T-cell (primary cell): ENCODE data around the gene TYMS. TPM values are rescaled to one million over a fixed set of nuclear protein-coding genes. Genes with fewer than 3 reads are reported as not detected.
A peak's percentile ranks its signal among the peaks of the same experiment; 100 is the strongest.

Source experiments
- ATAC-seq, 4 experiments: fragments of 200-7000 bp in 3 of 4; fragments of 150-1000 bp in 1 of 4; cut with Tn5 transposase; replicated peaks in 1 of 4; 1 replicate in 3 of 4; 2 replicates in 1 of 4; pipeline ENCODE4 v1.10.0; 2021; ENCODE audit warnings: moderate library complexity in 3 of 4, mild to moderate bottlenecking in 2 of 4, moderate number of reproducible peaks in 1 of 4
- CTCF ChIA-PET, 2 donors: fragments of 300-600 bp; sonication (Branson Sonifier 250); formaldehyde crosslinking; loops; one replicate each; lab custom pipeline; 2022; ENCODE audit warnings: antibody characterized with exemption in 2 of 2; lab: Charles Lee
- POLR2A ChIA-PET, 2 donors: fragments of 300-600 bp; sonication (Branson Sonifier 250); formaldehyde crosslinking; loops; one replicate each; lab custom pipeline; 2022; ENCODE audit warnings: antibody characterized with exemption in 2 of 2; lab: Charles Lee
- DNase-seq, 35 experiments: peaks; one replicate each; pipeline versions ENCODE4 v3.0.0 to v3.0.0-alpha.2; 2013 to 2023
- H3K27ac ChIP-seq: one replicate; pipeline ENCODE4 v1.5.1; 2013; ENCODE audit warnings: low read length
- H3K27me3 ChIP-seq, 2 experiments: replicated peaks in 1 of 2; 1 replicate in 1 of 2; 2 replicates in 1 of 2; pipeline versions ENCODE4 v1.6.1 to v1.7.0; 2013; ENCODE audit warnings: low read length in 1 of 2, mixed read lengths in 1 of 2; ENCODE audit not compliant: control insufficient read depth in 2 of 2, insufficient read depth in 2 of 2; ENCODE audit errors: extremely low read depth in 1 of 2
- H3K36me3 ChIP-seq, 2 donors: 1 replicate in 1 of 2; 2 replicates in 1 of 2; pipeline versions ENCODE4 v1.6.1 to v1.7.0; 2013; ENCODE audit warnings: low read length in 1 of 2; ENCODE audit not compliant: control insufficient read depth in 2 of 2, insufficient read depth in 1 of 2; ENCODE audit errors: extremely low read depth in 1 of 2
- H3K4me1 ChIP-seq, 2 experiments: 1 replicate in 1 of 2; 2 replicates in 1 of 2; pipeline versions ENCODE4 v1.6.1 to v1.7.0; 2013; ENCODE audit warnings: low read length in 2 of 2, mixed read lengths in 1 of 2; ENCODE audit not compliant: insufficient read depth in 2 of 2, control insufficient read depth in 1 of 2; ENCODE audit errors: extremely low read depth in 1 of 2
- H3K4me3 ChIP-seq, 2 donors: 1 replicate in 1 of 2; 2 replicates in 1 of 2; pipeline versions ENCODE4 v1.5.1 to v1.7.0; 2013; ENCODE audit warnings: mild to moderate bottlenecking in 2 of 2, low read length in 1 of 2, moderate library complexity in 1 of 2; ENCODE audit not compliant: control insufficient read depth in 1 of 2; ENCODE audit errors: extremely low read depth in 1 of 2
- H3K9me3 ChIP-seq: 2 replicates; pipeline ENCODE4 v1.7.0; 2013
- H3K27ac Mint-ChIP-seq, 2 donors: one replicate each; pipeline ENCODE4 v1.8.0; 2020 to 2021; ENCODE audit warnings: mild to moderate bottlenecking in 2 of 2, mixed read lengths in 2 of 2
- H3K27me3 Mint-ChIP-seq, 2 donors: one replicate each; pipeline ENCODE4 v1.8.0; 2021 to 2022; ENCODE audit warnings: mixed read lengths in 2 of 2
- H3K36me3 Mint-ChIP-seq: one replicate; pipeline ENCODE4 v1.8.0; 2021; ENCODE audit warnings: mixed read lengths
- H3K4me1 Mint-ChIP-seq, 3 donors: one replicate each; pipeline ENCODE4 v1.8.0; 2020 to 2022; ENCODE audit warnings: mixed read lengths in 3 of 3, mild to moderate bottlenecking in 1 of 3
- H3K4me3 Mint-ChIP-seq, 3 donors: one replicate each; pipeline ENCODE4 v1.8.0; 2020 to 2022; ENCODE audit warnings: mild to moderate bottlenecking in 3 of 3, mixed read lengths in 3 of 3, moderate library complexity in 3 of 3
- H3K9me3 Mint-ChIP-seq, 3 donors: one replicate each; pipeline ENCODE4 v1.8.0; 2020 to 2022; ENCODE audit warnings: mixed read lengths in 3 of 3
- WGBS: methylation state at CpG from one replicate; pipeline ENCODE4 v1.1.5; 2013; ENCODE audit warnings: missing lambda C conversion rate; ENCODE audit not compliant: insufficient coverage; 5-methylcytosine and 5-hydroxymethylcytosine counted together
- total RNA-seq, 35 experiments: library from RNA in 6 of 35; stranded (reverse) in 6 of 35; fragments of 120-200 nt in 1 of 35; gene quantifications; one replicate each; pipeline versions ENCODE4 v1.2.1 to v1.2.4 and lab custom pipeline; 2013 to 2026

Gene TYMS
- total RNA-seq, 5 donors from 2014 or later (not counting 1 experiment from before 2014, with no cell fraction given), result 1.8 to 9.7 (median 3.3) TPM

- H3K9me3 ChIP-seq, result no peaks in the 10 kb centered on the region
- no peaks in the 10 kb centered on the region for H3K36me3 ChIP-seq
Observed at GRCh38 chr18:623761-624620, 33.5 kb upstream of the TYMS start.

DNA sequence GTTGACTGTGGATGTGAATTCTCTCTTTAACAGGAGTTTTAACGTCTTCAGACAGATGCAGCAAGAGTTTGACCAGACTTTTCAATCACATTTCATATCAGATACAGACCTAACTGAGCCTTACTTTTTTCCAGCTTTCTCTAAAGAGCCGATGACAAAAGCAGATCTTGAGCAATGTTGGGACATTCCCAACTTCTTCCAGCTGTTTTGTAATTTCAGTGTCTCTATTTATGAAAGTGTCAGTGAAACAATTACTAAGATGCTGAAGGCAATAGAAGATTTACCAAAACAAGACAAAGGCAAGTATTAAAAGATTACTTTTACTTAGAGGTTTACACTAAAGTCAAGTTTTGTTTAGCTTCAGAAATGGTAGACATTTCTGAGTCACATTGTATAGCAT, 30.2 kb upstream of the TYMS start:
- Mint-ChIP-seq H3K9me3 (no peaks in the 10 kb centered on the region), H3K4me1 (peaks cover 0 to 2% (median 0%) of the 10 kb centered on the region in 3 donors), H3K4me3 (no peak overlapping the region), H3K36me3 (no peaks in the 10 kb centered on the region), H3K27ac (no peak overlapping the region), H3K27me3 (peaks cover 5 to 8% of the 10 kb centered on the region in 2 donors)
- DNase-seq, result no peak
- Histone ChIP-seq H3K9me3 (no peaks in the 10 kb centered on the region), H3K36me3 (no peaks in the 10 kb centered on the region), H3K4me1 (no peaks in the 10 kb centered on the region), H3K27ac (no peak overlapping the region), H3K4me3 (no peak overlapping the region), H3K27me3 (peaks cover 0 to 12% of the 10 kb centered on the region in 2 experiments)
- WGBS, result no CpG with 5 or more reads among the region's 2 CpGs
- ATAC-seq, result no peak
- ChIA-PET CTCF (interaction anchor here (0.9 to 4.7 kb wide), 5 partner anchors 9 to 212 kb away, joined by 3 to 54 read pairs (median 4); no protein-coding TSS in a partner anchor), POLR2A (interaction anchor here in 1 of 2 donors (0.7 kb wide), 1 partner anchor 313 kb away, joined by 3 read pairs; no protein-coding TSS in a partner anchor)

More at GRCh38 chr18:623761-624620, 33.5 kb upstream of the TYMS start:
- Histone ChIP-seq H3K4me1 (no peaks in the 10 kb centered on the region), H3K4me3 (no peak overlapping the region), H3K27ac (no peak overlapping the region), H3K27me3 (peaks cover 0 to 15% of the 10 kb centered on the region in 2 experiments)
- H3K4me3 Mint-ChIP-seq, result no peak overlapping the region
- ChIA-PET POLR2A (interaction anchor here in 1 of 2 donors (0.6 kb wide), 1 partner anchor 464 kb away, joined by 4 read pairs; no protein-coding TSS in a partner anchor), CTCF (interaction anchor here (0.6 to 4.7 kb wide), 15 partner anchors 11 to 220 kb away, joined by 3 to 54 read pairs (median 4); no protein-coding TSS in a partner anchor)
- peaks cover 0 to 2% (median 0%) of the 10 kb centered on the region in 3 donors for H3K4me1 Mint-ChIP-seq
- no peaks in the 10 kb centered on the region for H3K9me3 Mint-ChIP-seq
- DNase-seq, result peak in 31 of 35 experiments; percentile 9 to 71 (median 42)
- 40% methylated on average over 2 of the region's 11 CpGs for WGBS
- H3K27me3 Mint-ChIP-seq, result peaks cover 6 to 10% of the 10 kb centered on the region in 2 donors
- H3K27ac Mint-ChIP-seq, result no peak overlapping the region
- ATAC-seq, result peak in 3 of 4 experiments; percentile 43 to 66 (median 52)
- H3K36me3 Mint-ChIP-seq, result no peaks in the 10 kb centered on the region

GRCh38 chr18:629269-630150, 27.9 kb upstream of the TYMS start:
- ChIA-PET CTCF (no interaction called here), POLR2A (no interaction called here)
- no peaks in the 10 kb centered on the region for H3K9me3 ChIP-seq
- H3K27ac ChIP-seq, result no peak overlapping the region
- peaks cover 0 to 2% of the 10 kb centered on the region in 2 experiments for H3K27me3 ChIP-seq
- Mint-ChIP-seq H3K4me3 (no peak overlapping the region), H3K4me1 (no peaks in the 10 kb centered on the region), H3K9me3 (no peaks in the 10 kb centered on the region), H3K27me3 (peaks cover 7% of the 10 kb centered on the region in 2 donors), H3K27ac (no peak overlapping the region), H3K36me3 (no peaks in the 10 kb centered on the region)
- WGBS, result 0% methylated on average over 1 of the region's 6 CpGs
- H3K4me1 ChIP-seq, result no peaks in the 10 kb centered on the region
- ATAC-seq (no peak), DNase-seq (no peak)
- H3K4me3 ChIP-seq, result no peak overlapping the region
- no peaks in the 10 kb centered on the region for H3K36me3 ChIP-seq

DNA sequence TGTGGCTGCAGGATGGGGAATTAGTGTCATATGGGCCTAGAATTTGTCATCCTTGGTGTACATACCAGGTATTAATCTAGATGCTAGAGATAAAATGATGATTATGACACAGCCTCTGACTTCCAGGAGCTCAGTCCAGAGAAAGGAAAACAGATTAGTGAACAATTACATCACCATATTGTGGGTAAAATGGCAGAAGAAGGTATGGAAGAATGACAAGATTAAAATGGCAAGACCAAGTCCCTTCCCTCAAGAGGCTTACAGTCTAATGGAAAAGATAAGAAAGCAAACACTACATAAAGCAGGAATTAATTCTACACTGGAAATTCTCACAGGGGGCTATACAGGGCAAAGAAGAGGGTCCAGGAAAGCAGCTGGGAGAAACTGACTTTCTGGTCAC, 25.9 kb upstream of the TYMS start:
- ChIA-PET POLR2A (no interaction called here), CTCF (no interaction called here)
- Mint-ChIP-seq H3K4me3 (no peak overlapping the region), H3K4me1 (no peaks in the 10 kb centered on the region), H3K36me3 (no peaks in the 10 kb centered on the region), H3K9me3 (no peaks in the 10 kb centered on the region), H3K27ac (no peak overlapping the region), H3K27me3 (peaks cover 3 to 7% of the 10 kb centered on the region in 2 donors)
- no peaks in the 10 kb centered on the region for H3K36me3 ChIP-seq
- no peak overlapping the region for H3K4me3 ChIP-seq
- H3K9me3 ChIP-seq, result no peaks in the 10 kb centered on the region
- no peak for ATAC-seq
- H3K4me1 ChIP-seq, result no peaks in the 10 kb centered on the region
- no peaks in the 10 kb centered on the region for H3K27me3 ChIP-seq
- DNase-seq, result no peak
- H3K27ac ChIP-seq, result no peak overlapping the region

GRCh38 chr18:634551-635045, 22.9 kb upstream of the TYMS start:
- Mint-ChIP-seq H3K4me1 (no peaks in the 10 kb centered on the region), H3K27me3 (peaks cover 0 to 7% of the 10 kb centered on the region in 2 donors), H3K36me3 (no peaks in the 10 kb centered on the region), H3K9me3 (no peaks in the 10 kb centered on the region), H3K27ac (no peak overlapping the region), H3K4me3 (no peak overlapping the region)
- Histone ChIP-seq H3K9me3 (no peaks in the 10 kb centered on the region), H3K4me3 (no peak overlapping the region), H3K36me3 (no peaks in the 10 kb centered on the region), H3K27ac (no peak overlapping the region), H3K27me3 (no peaks in the 10 kb centered on the region), H3K4me1 (no peaks in the 10 kb centered on the region)
- no CpG with 5 or more reads among the region's 2 CpGs for WGBS
- ATAC-seq (no peak), DNase-seq (no peak)
- POLR2A ChIA-PET, result no interaction called here
- CTCF ChIA-PET, result interaction anchor here in 1 of 2 donors (0.6 kb wide), 1 partner anchor 84 kb away, joined by 4 read pairs; no protein-coding TSS in a partner anchor

DNA sequence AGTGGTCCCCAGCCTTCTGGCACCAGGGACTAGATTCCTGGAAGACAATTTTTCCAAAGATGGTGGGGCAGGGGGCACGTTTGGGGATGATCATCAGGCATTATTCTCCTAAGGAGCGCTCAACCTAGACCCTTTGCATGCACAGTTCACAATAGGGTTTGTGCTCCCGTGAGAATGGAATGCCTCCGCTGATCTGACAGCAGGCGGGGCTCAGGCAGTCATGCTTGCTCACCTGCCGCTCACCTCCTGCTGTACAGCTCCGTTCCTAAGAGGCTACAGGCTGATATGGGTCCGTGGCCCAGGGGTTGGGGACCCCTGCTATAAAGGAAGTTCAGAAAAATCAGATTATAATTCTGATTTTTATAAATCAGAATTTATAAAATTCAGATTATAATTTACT, 22.3 kb upstream of the TYMS start:
- Histone ChIP-seq H3K4me1 (no peaks in the 10 kb centered on the region), H3K27ac (no peak overlapping the region), H3K27me3 (no peaks in the 10 kb centered on the region), H3K36me3 (no peaks in the 10 kb centered on the region), H3K4me3 (no peak overlapping the region), H3K9me3 (no peaks in the 10 kb centered on the region)
- whole genome bisulfite sequencing, result 81% methylated on average over 6 of the region's 8 CpGs
- Mint-ChIP-seq H3K27ac (no peak overlapping the region), H3K9me3 (no peaks in the 10 kb centered on the region), H3K36me3 (no peaks in the 10 kb centered on the region), H3K27me3 (peaks cover 0 to 7% of the 10 kb centered on the region in 2 donors), H3K4me3 (no peak overlapping the region), H3K4me1 (no peaks in the 10 kb centered on the region)
- ChIA-PET CTCF (interaction anchor here in 1 of 2 donors (0.6 kb wide), 1 partner anchor 83 kb away, joined by 4 read pairs; no protein-coding TSS in a partner anchor), POLR2A (no interaction called here)
- ATAC-seq (no peak), DNase-seq (no peak)
